Natural killer cell treated with Interleukin-12 subunit alpha and Interleukin-12 subunit beta and Interleukin-15 and Interleukin-18, amount 100 ng/mL, for 72 hours (primary cell): ENCODE data around the gene KIAA0040. TPM values are rescaled to one million over a fixed set of nuclear protein-coding genes. Genes with fewer than 3 reads are reported as not detected.

Experiments used
- ATAC-seq, 2 donors: fragments of 150-1000 bp; cut with Tn5 transposase in 1 of 2; sonication (Bioruptor Pico), chemical (Tn5 transposase) in 1 of 2; 2 replicates each; pipeline ENCODE4 v1.10.0; 2021
- DNase-seq: peaks from one replicate; pipeline ENCODE4 v3.0.0; 2022; ENCODE audit warnings: low spot score
- H3K27ac Mint-ChIP-seq, 2 donors: 1 replicate in 1 of 2; 2 replicates in 1 of 2; pipeline ENCODE4 v1.8.0; 2022; ENCODE audit warnings: mixed read lengths in 2 of 2, mild to moderate bottlenecking in 1 of 2, moderate library complexity in 1 of 2
- H3K27me3 Mint-ChIP-seq, 2 donors: 1 replicate in 1 of 2; 2 replicates in 1 of 2; pipeline ENCODE4 v1.8.0; 2022; ENCODE audit warnings: mixed read lengths in 2 of 2
- H3K36me3 Mint-ChIP-seq: one replicate; pipeline ENCODE4 v1.8.0; 2022; ENCODE audit warnings: mixed read lengths
- H3K4me1 Mint-ChIP-seq, 2 donors: 1 replicate in 1 of 2; 2 replicates in 1 of 2; pipeline ENCODE4 v1.8.0; 2022; ENCODE audit warnings: low read depth in 2 of 2, mixed read lengths in 2 of 2, mild to moderate bottlenecking in 1 of 2
- H3K4me3 Mint-ChIP-seq: one replicate; pipeline ENCODE4 v1.8.0; 2022; ENCODE audit warnings: mixed read lengths
- H3K9me3 Mint-ChIP-seq: 2 replicates; pipeline ENCODE4 v1.8.0; 2022; ENCODE audit warnings: mixed read lengths
- total RNA-seq, 2 donors: library from RNA; stranded (reverse); gene quantifications; one replicate each; pipeline ENCODE4 v1.2.3, GENCODE V29; 2022

The KIAA0040 gene
- total RNA-seq, 2 donors from 2014 or later = 11.2 to 19.3 TPM

- H3K36me3 Mint-ChIP-seq = no peaks in the 10 kb centered on the region
- H3K27me3 Mint-ChIP-seq = no peaks in the 10 kb centered on the region
- peaks cover 5% of the 10 kb centered on the region for H3K9me3 Mint-ChIP-seq
- DNase-seq (no peak), ATAC-seq (peak; percentile 1 to 42)
- peak overlapping the region; percentile 96 for H3K4me3 Mint-ChIP-seq
- peaks cover 46 to 50% of the 10 kb centered on the region in 2 donors for H3K4me1 Mint-ChIP-seq
- H3K27ac Mint-ChIP-seq = peak overlapping the region; percentile 76 to 78
Measured at GRCh38 chr1:175192111-175192629, 406 bp downstream of the KIAA0040 start.

GRCh38 chr1:175191659-175192058 is 917 bp downstream of the KIAA0040 start:
- Mint-ChIP-seq H3K9me3 (peaks cover 5% of the 10 kb centered on the region), H3K36me3 (peaks cover 2% of the 10 kb centered on the region), H3K27ac (peak overlapping the region; percentile 76 to 78), H3K4me1 (peaks cover 51 to 53% of the 10 kb centered on the region in 2 donors), H3K27me3 (no peaks in the 10 kb centered on the region), H3K4me3 (peak overlapping the region; percentile 96)
- ATAC-seq (peak; percentile 59 to 63), DNase-seq (no peak)

GRCh38 chr1:175188936-175189335 is 3.6 kb downstream of the KIAA0040 start:
- ATAC-seq (peak; percentile 60 to 73), DNase-seq (peak; percentile 67)
- peaks cover 5% of the 10 kb centered on the region for H3K9me3 Mint-ChIP-seq
- H3K27me3 Mint-ChIP-seq = no peaks in the 10 kb centered on the region
- H3K36me3 Mint-ChIP-seq = peaks cover 5% of the 10 kb centered on the region
- H3K4me1 Mint-ChIP-seq = peaks cover 63 to 68% of the 10 kb centered on the region in 2 donors
- H3K4me3 Mint-ChIP-seq = peak overlapping the region; percentile 96
- H3K27ac Mint-ChIP-seq = peak overlapping the region; percentile 76 to 78

- H3K4me3 Mint-ChIP-seq = no peak overlapping the region
- H3K9me3 Mint-ChIP-seq = peaks cover 5% of the 10 kb centered on the region
- DNase-seq = no peak
- H3K4me1 Mint-ChIP-seq = peaks cover 68 to 76% of the 10 kb centered on the region in 2 donors
- peaks cover 5% of the 10 kb centered on the region for H3K36me3 Mint-ChIP-seq
- no peak for ATAC-seq
- H3K27ac Mint-ChIP-seq = peak overlapping the region; percentile 76 to 78
- H3K27me3 Mint-ChIP-seq = no peaks in the 10 kb centered on the region
Measured at GRCh38 chr1:175186433-175187160, 6.0 kb downstream of the KIAA0040 start.

GRCh38 chr1:175185903-175186302 is 6.7 kb downstream of the KIAA0040 start:
- H3K4me3 Mint-ChIP-seq = no peak overlapping the region
- ATAC-seq (no peak), DNase-seq (no peak)
- peaks cover 5% of the 10 kb centered on the region for H3K9me3 Mint-ChIP-seq
- peaks cover 67 to 76% of the 10 kb centered on the region in 2 donors for H3K4me1 Mint-ChIP-seq
- H3K27ac Mint-ChIP-seq = peak overlapping the region in 1 of 2 donors; percentile 78
- peaks cover 5% of the 10 kb centered on the region for H3K36me3 Mint-ChIP-seq
- no peaks in the 10 kb centered on the region for H3K27me3 Mint-ChIP-seq

GRCh38 chr1:175183586-175183985 is 9.0 kb downstream of the KIAA0040 start:
- Mint-ChIP-seq H3K36me3 (peaks cover 5% of the 10 kb centered on the region), H3K9me3 (no peaks in the 10 kb centered on the region), H3K4me1 (peaks cover 55 to 66% of the 10 kb centered on the region in 2 donors), H3K27me3 (no peaks in the 10 kb centered on the region), H3K4me3 (no peak overlapping the region), H3K27ac (no peak overlapping the region)
- no peak for ATAC-seq
- DNase-seq = no peak

- H3K4me1 Mint-ChIP-seq = peaks cover 46 to 55% of the 10 kb centered on the region in 2 donors
- no peak for DNase-seq
- no peaks in the 10 kb centered on the region for H3K9me3 Mint-ChIP-seq
- no peaks in the 10 kb centered on the region for H3K27me3 Mint-ChIP-seq
- no peak overlapping the region for H3K4me3 Mint-ChIP-seq
- ATAC-seq = no peak
- H3K27ac Mint-ChIP-seq = no peak overlapping the region
- H3K36me3 Mint-ChIP-seq = peaks cover 5% of the 10 kb centered on the region
Measured at GRCh38 chr1:175182201-175182746, 10.3 kb downstream of the KIAA0040 start.

GRCh38 chr1:175179837-175180590 is 12.6 kb downstream of the KIAA0040 start:
- ATAC-seq = no peak
- Mint-ChIP-seq H3K36me3 (no peaks in the 10 kb centered on the region), H3K27me3 (no peaks in the 10 kb centered on the region), H3K27ac (no peak overlapping the region), H3K9me3 (no peaks in the 10 kb centered on the region), H3K4me3 (no peak overlapping the region), H3K4me1 (peaks cover 35 to 37% of the 10 kb centered on the region in 2 donors)
- no peak for DNase-seq

GRCh38 chr1:175178456-175178855 is 14.1 kb downstream of the KIAA0040 start:
- Mint-ChIP-seq H3K36me3 (no peaks in the 10 kb centered on the region), H3K27ac (peak overlapping the region in 1 of 2 donors; percentile 3), H3K4me3 (no peak overlapping the region), H3K27me3 (no peaks in the 10 kb centered on the region), H3K4me1 (peaks cover 40 to 41% of the 10 kb centered on the region in 2 donors), H3K9me3 (no peaks in the 10 kb centered on the region)
- DNase-seq (no peak), ATAC-seq (no peak)

GRCh38 chr1:175178056-175178455 is 14.5 kb downstream of the KIAA0040 start:
- H3K4me1 Mint-ChIP-seq = peaks cover 37 to 38% of the 10 kb centered on the region in 2 donors
- no peaks in the 10 kb centered on the region for H3K36me3 Mint-ChIP-seq
- no peak overlapping the region for H3K27ac Mint-ChIP-seq
- DNase-seq (no peak), ATAC-seq (no peak)
- no peak overlapping the region for H3K4me3 Mint-ChIP-seq
- no peaks in the 10 kb centered on the region for H3K27me3 Mint-ChIP-seq
- no peaks in the 10 kb centered on the region for H3K9me3 Mint-ChIP-seq

- Mint-ChIP-seq H3K4me3 (no peak overlapping the region), H3K27ac (no peak overlapping the region), H3K36me3 (no peaks in the 10 kb centered on the region), H3K9me3 (no peaks in the 10 kb centered on the region), H3K4me1 (peaks cover 27 to 30% of the 10 kb centered on the region in 2 donors), H3K27me3 (no peaks in the 10 kb centered on the region)
- DNase-seq (no peak), ATAC-seq (no peak)
Measured at GRCh38 chr1:175176246-175176645, 16.3 kb downstream of the KIAA0040 start.

GRCh38 chr1:175174309-175175102 is 18.1 kb downstream of the KIAA0040 start:
- Mint-ChIP-seq H3K27ac (no peak overlapping the region), H3K4me1 (peaks cover 36% of the 10 kb centered on the region in 2 donors), H3K36me3 (no peaks in the 10 kb centered on the region), H3K27me3 (no peaks in the 10 kb centered on the region), H3K9me3 (no peaks in the 10 kb centered on the region), H3K4me3 (no peak overlapping the region)
- DNase-seq = no peak
- ATAC-seq = no peak

- H3K4me3 Mint-ChIP-seq = no peak overlapping the region
- H3K27me3 Mint-ChIP-seq = no peaks in the 10 kb centered on the region
- H3K36me3 Mint-ChIP-seq = no peaks in the 10 kb centered on the region
- no peak overlapping the region for H3K27ac Mint-ChIP-seq
- DNase-seq = no peak
- ATAC-seq = no peak
- H3K9me3 Mint-ChIP-seq = no peaks in the 10 kb centered on the region
- H3K4me1 Mint-ChIP-seq = peaks cover 39 to 40% of the 10 kb centered on the region in 2 donors
Measured at GRCh38 chr1:175173531-175173930, 19.0 kb downstream of the KIAA0040 start.
